Keratinocyte (primary cell): Measurements from ENCODE around the gene MFN1. TPM values are rescaled to one million over a fixed set of nuclear protein-coding genes. Genes with fewer than 3 reads are reported as not detected.

ENCODE experiments used
- DNase-seq: peaks from one replicate; pipeline ENCODE4 v3.0.0-alpha.2; 2011; ENCODE audit warnings: low read depth, missing footprints, low spot score
- FAIRE-seq: peaks from 2 replicates; lab custom pipeline; 2011; peaks lifted over from hg19 to GRCh38; lab: Jason Lieb, UNC
- H2AFZ ChIP-seq: 2 replicates; pipeline ENCODE4 v1.6.0; 2012; ENCODE audit warnings: low read length, control low read depth, inconsistent platforms; ENCODE audit not compliant: control insufficient read depth
- H3K27ac ChIP-seq: 2 replicates; pipeline ENCODE4 v1.5.1; 2011; ENCODE audit warnings: low read length; ENCODE audit not compliant: control insufficient read depth, insufficient read depth
- H3K27me3 ChIP-seq: 3 replicates; pipeline ENCODE4 v1.6.0; 2011; ENCODE audit warnings: low read length; ENCODE audit not compliant: control insufficient read depth, insufficient read depth; ENCODE audit errors: extremely low read depth
- H3K36me3 ChIP-seq, 2 experiments: 2 replicates in 1 of 2; 3 replicates in 1 of 2; pipeline ENCODE4 v1.5.1; 2011; ENCODE audit warnings: low read length in 2 of 2, mild to moderate bottlenecking in 1 of 2; ENCODE audit not compliant: control insufficient read depth in 2 of 2, insufficient read depth in 2 of 2; ENCODE audit errors: extremely low read depth in 1 of 2
- H3K4me1 ChIP-seq: 3 replicates; pipeline ENCODE4 v1.5.1; 2011; ENCODE audit warnings: low read length; ENCODE audit not compliant: control insufficient read depth, insufficient read depth; ENCODE audit errors: extremely low read depth
- H3K4me2 ChIP-seq: 3 replicates; pipeline ENCODE4 v1.6.0; 2011; ENCODE audit warnings: low read depth, low read length; ENCODE audit not compliant: control insufficient read depth, insufficient read depth; ENCODE audit errors: extremely low read depth
- H3K4me3 ChIP-seq, 3 experiments: fragments of 200-600 bp in 1 of 3; sonication (generic) in 1 of 3; 2 replicates in 2 of 3; 3 replicates in 1 of 3; pipeline ENCODE4 v1.5.1; 2011 to 2016; ENCODE audit warnings: low read length in 3 of 3, mild to moderate bottlenecking in 3 of 3, control low read depth in 2 of 3, inconsistent platforms in 1 of 3, low read depth in 1 of 3, mixed read lengths in 1 of 3, mixed run types in 1 of 3, moderate library complexity in 1 of 3; ENCODE audit not compliant: control insufficient read depth in 2 of 3, insufficient read depth in 2 of 3; ENCODE audit errors: extremely low read depth in 1 of 3
- H3K79me2 ChIP-seq: 2 replicates; pipeline ENCODE4 v1.6.0; 2012; ENCODE audit warnings: low read length; ENCODE audit not compliant: control insufficient read depth, insufficient read depth
- H3K9ac ChIP-seq: 3 replicates; pipeline ENCODE4 v1.6.0; 2011; ENCODE audit warnings: low read length; ENCODE audit not compliant: control insufficient read depth, insufficient read depth; ENCODE audit errors: extremely low read depth
- H3K9me1 ChIP-seq: 3 replicates; pipeline ENCODE4 v1.6.0; 2011; ENCODE audit warnings: low read length; ENCODE audit not compliant: control insufficient read depth, insufficient read depth; ENCODE audit errors: extremely low read depth
- H3K9me3 ChIP-seq: 2 replicates; pipeline ENCODE4 v1.5.1; 2012; ENCODE audit warnings: low read depth, low read length; ENCODE audit not compliant: control insufficient read depth
- H4K20me1 ChIP-seq: 3 replicates; pipeline ENCODE4 v1.6.0; 2011; ENCODE audit warnings: low read length; ENCODE audit not compliant: control insufficient read depth, insufficient read depth; ENCODE audit errors: extremely low read depth
- EZH2 ChIP-seq: IDR thresholded peaks from one replicate; pipeline ENCODE4 v1.6.1; 2012; ENCODE audit warnings: inconsistent platforms, mild to moderate bottlenecking, low read length, moderate library complexity
- dilution Hi-C: fragments of 300-500 bp; cut with MboI; formaldehyde crosslinking; loops from one replicate; pipeline ENCODE4 v1.7.0; 2020; ENCODE audit warnings: low sequenced_read_pairs; ENCODE audit not compliant: extremely low pct_ligation_motif_present
- polyA plus RNA-seq, 5 experiments: library from polyadenylated mRNA; depleted of rRNA in 3 of 5; stranded (reverse) in 3 of 5; stranded (forward) in 1 of 5; unstranded in 1 of 5; fragments of >200 nt; gene quantifications; 1 replicate in 1 of 5; 2 replicates in 3 of 5; 3 replicates in 1 of 5; pipeline versions ENCODE4 v1.2.1 to v1.2.3, GENCODE V29; 2011 to 2012; ENCODE audit warnings: missing spikeins in 2 of 5, low read depth in 1 of 5, low replicate concordance in 1 of 5
- TF ChIP-seq, protein P1 (sequence below), 3 experiments: IDR thresholded peaks in 1 of 3; conservative IDR thresholded peaks in 1 of 3; optimal IDR thresholded peaks in 1 of 3; 2 replicates in 2 of 3; 3 replicates in 1 of 3; pipeline versions ENCODE3 to v1.5.1; 2011; ENCODE audit warnings: low read length in 3 of 3, mild to moderate bottlenecking in 3 of 3, moderate library complexity in 2 of 3, control low read depth in 1 of 3, inconsistent platforms in 1 of 3; ENCODE audit not compliant: insufficient read depth in 2 of 3; ENCODE audit errors: extremely low read depth in 1 of 3

The MFN1 gene
- polyA plus RNA-seq, 1 donor (not counting 4 experiments of a cell fraction or from before 2014, with no cell fraction given), result 50.2 TPM

DNA sequence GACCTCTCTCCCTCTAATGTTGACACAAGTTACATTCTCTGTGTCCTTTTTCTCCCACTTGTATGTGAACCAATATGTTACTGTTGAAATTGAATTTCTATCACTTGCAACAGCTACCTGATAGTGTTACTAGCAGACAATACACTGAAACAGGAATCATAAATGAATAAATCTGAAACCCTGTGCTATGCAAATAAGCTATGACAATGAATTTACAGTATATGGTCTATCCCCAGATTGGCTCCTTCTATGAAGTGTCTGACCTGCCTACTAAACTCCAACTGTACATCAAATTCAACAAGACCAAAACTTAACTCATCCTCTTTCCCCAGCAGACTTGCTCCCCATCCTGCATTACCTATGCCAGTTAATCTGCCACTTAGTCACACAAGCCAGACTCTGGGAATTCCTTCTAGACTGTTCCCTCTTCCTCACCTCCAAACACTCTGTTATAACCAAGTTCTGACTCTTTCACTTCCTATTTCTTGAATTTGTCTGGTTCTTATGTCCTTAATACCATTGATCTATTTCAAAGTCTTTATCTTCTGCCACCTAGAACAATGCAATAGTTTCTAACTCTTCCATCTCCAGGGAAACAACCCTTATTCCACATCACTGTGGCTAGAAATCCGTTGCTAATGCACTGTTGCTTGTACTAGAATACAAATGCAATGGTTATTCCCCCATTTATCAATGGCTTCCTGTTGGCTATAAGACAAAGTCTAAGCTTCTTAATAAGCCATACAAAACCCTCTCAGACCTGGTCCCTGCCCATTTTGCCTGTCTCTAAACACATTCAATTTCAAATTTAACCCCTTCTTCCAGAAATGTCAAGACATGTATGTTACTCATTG is 38.1 kb upstream of the MFN1 start:
- TF ChIP-seq EZH2, result no peak
- TF ChIP-seq, protein P1, sequence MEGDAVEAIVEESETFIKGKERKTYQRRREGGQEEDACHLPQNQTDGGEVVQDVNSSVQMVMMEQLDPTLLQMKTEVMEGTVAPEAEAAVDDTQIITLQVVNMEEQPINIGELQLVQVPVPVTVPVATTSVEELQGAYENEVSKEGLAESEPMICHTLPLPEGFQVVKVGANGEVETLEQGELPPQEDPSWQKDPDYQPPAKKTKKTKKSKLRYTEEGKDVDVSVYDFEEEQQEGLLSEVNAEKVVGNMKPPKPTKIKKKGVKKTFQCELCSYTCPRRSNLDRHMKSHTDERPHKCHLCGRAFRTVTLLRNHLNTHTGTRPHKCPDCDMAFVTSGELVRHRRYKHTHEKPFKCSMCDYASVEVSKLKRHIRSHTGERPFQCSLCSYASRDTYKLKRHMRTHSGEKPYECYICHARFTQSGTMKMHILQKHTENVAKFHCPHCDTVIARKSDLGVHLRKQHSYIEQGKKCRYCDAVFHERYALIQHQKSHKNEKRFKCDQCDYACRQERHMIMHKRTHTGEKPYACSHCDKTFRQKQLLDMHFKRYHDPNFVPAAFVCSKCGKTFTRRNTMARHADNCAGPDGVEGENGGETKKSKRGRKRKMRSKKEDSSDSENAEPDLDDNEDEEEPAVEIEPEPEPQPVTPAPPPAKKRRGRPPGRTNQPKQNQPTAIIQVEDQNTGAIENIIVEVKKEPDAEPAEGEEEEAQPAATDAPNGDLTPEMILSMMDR (optimal IDR thresholded peaks at IDR 0.05 in 1 of 3, IDR thresholded peaks at IDR 0.05 in 1 of 3, conservative IDR thresholded peaks at IDR 0.05 in 1 of 3; ENCODE audit: extremely low read depth in 1 of 3, insufficient read depth in 2 of 3, low read length in 3 of 3), result no peak
- no peaks in the 10 kb centered on the region for H3K4me1 ChIP-seq
- no peak overlapping the region for H3K4me2 ChIP-seq
- H3K9me1 ChIP-seq, result no peaks in the 10 kb centered on the region
- no peak overlapping the region for H3K27ac ChIP-seq
- dilution Hi-C loops, result no loop called here
- no peaks in the 10 kb centered on the region for H4K20me1 ChIP-seq
- no peak overlapping the region for H3K9ac ChIP-seq
- no peaks in the 10 kb centered on the region for H3K9me3 ChIP-seq
- H3K36me3 ChIP-seq, result no peaks in the 10 kb centered on the region
- FAIRE-seq, result no peak
- no peak for DNase-seq
- H3K27me3 ChIP-seq, result no peaks in the 10 kb centered on the region
- H3K4me3 ChIP-seq, result no peak overlapping the region
- no peak overlapping the region for H2AFZ ChIP-seq
- H3K79me2 ChIP-seq, result no peaks in the 10 kb centered on the region

DNA sequence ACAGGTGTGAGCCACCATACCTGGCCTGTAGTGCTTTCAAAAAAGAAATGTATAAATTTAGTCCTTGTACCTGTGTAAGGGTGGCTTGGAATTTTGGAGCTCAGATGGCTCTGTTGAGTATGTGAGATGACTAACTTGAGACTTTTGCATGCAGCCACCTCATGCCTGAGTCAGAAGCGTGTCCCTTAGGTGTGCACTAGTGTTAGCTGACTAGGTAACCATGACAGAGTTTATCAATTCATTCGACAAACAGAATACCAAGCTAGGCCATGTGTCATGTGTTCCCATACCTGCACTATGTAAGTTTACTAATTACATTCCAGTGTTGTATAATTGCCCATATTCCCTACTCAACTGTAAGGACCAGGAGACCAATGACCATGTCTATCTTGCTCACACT is 28.6 kb upstream of the MFN1 start:
- no peak overlapping the region for H3K9ac ChIP-seq
- H3K9me3 ChIP-seq, result no peaks in the 10 kb centered on the region
- H3K79me2 ChIP-seq, result peaks cover 9% of the 10 kb centered on the region
- H2AFZ ChIP-seq, result no peak overlapping the region
- DNase-seq, result no peak
- no peak overlapping the region for H3K4me3 ChIP-seq
- no peak for FAIRE-seq
- H3K27me3 ChIP-seq, result no peaks in the 10 kb centered on the region
- H3K4me2 ChIP-seq, result no peak overlapping the region
- H3K36me3 ChIP-seq, result no peaks in the 10 kb centered on the region
- H3K4me1 ChIP-seq, result peaks cover 9% of the 10 kb centered on the region
- H3K27ac ChIP-seq, result no peak overlapping the region
- H3K9me1 ChIP-seq, result no peaks in the 10 kb centered on the region
- dilution Hi-C loops, result no loop called here
- no peaks in the 10 kb centered on the region for H4K20me1 ChIP-seq
- TF ChIP-seq EZH2, result no peak
- TF ChIP-seq, protein P1 (optimal IDR thresholded peaks at IDR 0.05 in 1 of 3, IDR thresholded peaks at IDR 0.05 in 1 of 3, conservative IDR thresholded peaks at IDR 0.05 in 1 of 3; ENCODE audit: extremely low read depth in 1 of 3, insufficient read depth in 2 of 3, low read length in 3 of 3), result no peak
